Measurements from ENCODE around the gene NBEA.

The NBEA gene

DNA sequence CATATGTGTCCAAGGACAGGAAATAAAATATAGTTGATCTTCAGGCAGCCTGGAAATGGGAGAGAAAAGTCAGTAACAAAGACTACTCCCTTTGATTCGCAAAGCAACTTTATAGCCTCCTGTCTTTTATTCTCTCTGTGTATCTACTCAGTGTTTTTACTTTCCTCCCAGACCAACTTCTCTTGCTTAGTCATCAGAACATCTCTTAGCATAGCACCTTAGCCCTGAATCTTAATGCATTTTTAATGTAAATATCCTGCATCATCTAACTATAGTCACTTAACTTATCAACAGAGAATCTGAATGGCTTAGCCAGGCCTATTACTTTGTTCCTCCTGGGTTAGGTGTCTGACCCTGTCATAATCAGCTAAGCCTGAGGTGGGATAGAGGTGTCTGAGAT lies 296.2 kb downstream of the NBEA start:
- no peak for TF ChIP-seq EGR1 (IDR thresholded peaks at IDR 0.05)

DNA sequence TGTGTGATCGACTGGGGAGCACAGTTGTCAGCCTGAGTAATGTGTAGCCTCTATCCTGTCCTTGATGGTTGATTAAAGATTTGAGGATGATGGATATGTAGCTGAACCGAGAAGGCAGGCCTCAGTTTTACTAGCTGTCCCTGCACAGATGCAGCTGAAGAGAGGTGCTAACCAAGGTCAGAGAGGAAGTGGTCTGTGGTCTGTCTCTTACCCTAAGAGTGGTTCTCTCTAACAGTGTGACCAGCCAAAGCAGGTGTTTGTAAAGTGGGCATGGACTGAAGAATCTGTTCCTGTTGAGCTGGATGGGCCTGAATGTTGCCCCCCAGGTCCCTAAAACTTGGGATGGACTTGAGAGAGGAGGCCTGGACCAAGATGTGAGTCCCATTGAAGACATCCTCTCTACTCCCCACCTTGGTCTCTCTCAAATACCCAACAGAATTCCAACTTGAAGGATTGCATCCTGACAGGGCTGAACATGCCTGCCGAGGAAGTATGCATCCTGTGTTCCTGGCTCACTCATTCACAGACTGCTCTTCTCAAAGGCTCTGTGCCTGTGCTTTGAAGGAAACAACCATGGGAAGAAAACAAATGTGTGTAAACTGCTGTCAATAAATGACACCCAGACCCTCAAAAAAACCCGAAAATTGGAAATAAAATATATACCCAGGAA lies 310.6 kb downstream of the NBEA start:
- TF ChIP-seq CREB1 (IDR thresholded peaks at IDR 0.05; ENCODE audit: low read depth) (no peak), NFIC (IDR thresholded peaks at IDR 0.05) (no peak), RAD21 (IDR thresholded peaks at IDR 0.05; ENCODE audit: low read depth) (no peak), TEAD4 (IDR thresholded peaks at IDR 0.05) (no peak), ZBTB7A (IDR thresholded peaks at IDR 0.05; ENCODE audit: low read depth) (no peak)

DNA sequence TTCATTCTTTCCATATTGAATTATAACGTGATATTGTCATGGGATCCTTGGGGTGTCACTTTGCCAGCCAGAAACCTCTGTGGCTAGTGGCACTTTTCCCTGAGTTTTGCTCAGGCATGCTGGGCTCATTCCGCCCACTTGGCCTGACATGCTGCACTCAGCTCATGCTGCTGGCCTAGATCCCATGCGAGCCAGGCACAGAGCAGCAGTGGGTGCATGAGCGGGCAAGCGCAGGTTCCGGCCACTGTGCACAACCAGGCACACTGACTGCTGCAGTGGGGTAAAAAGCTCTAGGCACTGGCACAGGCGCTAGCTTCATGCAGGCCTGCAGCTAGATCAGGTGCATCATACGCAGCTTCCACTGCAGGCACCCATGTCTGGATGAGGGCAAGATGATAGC lies 313.2 kb downstream of the NBEA start:
- TF ChIP-seq TEAD4 (IDR thresholded peaks at IDR 0.05) (no peak), CREB1 (IDR thresholded peaks at IDR 0.05; ENCODE audit: low read depth) (no peak), TAF1 (IDR thresholded peaks at IDR 0.05; ENCODE audit: low read depth) (no peak)
- TF ChIP-seq, protein P1, sequence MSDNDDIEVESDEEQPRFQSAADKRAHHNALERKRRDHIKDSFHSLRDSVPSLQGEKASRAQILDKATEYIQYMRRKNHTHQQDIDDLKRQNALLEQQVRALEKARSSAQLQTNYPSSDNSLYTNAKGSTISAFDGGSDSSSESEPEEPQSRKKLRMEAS (IDR thresholded peaks at IDR 0.05) = no peak

DNA sequence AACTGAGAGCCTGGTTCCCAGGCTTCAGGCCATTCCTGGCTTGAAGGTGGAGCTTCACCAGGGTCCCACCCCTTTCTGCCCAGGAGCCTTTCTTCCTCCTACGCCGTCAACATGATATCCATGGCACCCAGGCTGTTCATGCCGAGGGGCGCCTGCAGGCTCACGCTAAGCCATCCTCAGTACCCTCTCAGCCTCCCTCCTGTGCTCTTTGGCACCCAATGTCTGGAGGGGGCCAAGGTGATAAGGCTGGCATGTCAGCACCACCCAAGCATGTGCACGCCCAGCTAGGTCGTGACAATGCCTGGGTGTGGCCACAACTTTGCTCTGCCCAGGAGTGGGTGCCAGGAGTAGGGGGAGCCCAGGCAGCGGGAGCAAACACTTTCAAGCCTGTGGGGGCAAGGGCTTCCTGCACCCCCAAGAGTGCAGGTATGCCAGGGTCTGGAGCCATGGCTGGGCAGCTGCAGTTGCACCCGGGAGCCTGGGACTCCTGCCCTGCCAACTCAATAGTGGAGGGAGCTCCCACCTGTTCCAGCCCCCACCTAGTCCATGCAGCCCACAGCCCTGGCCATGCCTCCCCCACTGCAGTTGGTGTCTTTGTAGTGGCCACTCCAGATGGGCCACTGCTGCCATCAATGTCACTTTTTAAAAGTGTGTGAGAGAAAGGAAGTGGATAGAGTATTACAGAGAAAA lies 314.5 kb downstream of the NBEA start:
- TF ChIP-seq, protein P2, sequence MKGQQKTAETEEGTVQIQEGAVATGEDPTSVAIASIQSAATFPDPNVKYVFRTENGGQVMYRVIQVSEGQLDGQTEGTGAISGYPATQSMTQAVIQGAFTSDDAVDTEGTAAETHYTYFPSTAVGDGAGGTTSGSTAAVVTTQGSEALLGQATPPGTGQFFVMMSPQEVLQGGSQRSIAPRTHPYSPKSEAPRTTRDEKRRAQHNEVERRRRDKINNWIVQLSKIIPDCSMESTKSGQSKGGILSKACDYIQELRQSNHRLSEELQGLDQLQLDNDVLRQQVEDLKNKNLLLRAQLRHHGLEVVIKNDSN (IDR thresholded peaks at IDR 0.05) = no peak
- no peak for TF ChIP-seq YY1 (IDR thresholded peaks at IDR 0.05; ENCODE audit: low read depth)
- no peak for TF ChIP-seq RAD21 (IDR thresholded peaks at IDR 0.05; ENCODE audit: low read depth)

DNA sequence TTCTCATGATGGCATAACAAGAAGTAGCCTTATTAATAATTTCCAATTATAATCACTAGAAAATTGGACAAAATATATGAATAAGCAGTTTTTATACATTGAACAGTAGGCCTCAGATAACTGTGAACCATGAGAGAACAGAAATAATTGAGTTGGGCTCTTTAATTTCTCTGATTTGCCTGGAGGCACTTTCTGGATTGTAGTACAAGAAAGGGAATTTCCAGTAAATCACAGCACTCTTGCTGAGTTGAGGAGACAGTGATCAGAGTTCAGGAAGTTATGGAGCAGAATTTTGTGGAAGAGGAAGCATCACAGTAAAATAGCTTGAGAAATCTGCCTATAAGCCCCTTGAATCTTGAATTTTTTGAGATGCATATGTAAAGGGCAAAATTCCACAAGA lies 318.2 kb downstream of the NBEA start:
- no peak for TF ChIP-seq ZBTB7A (IDR thresholded peaks at IDR 0.05; ENCODE audit: low read depth)
- TF ChIP-seq TCF12 (IDR thresholded peaks at IDR 0.05; ENCODE audit: low read depth) = no peak
- TF ChIP-seq FOXM1 (IDR thresholded peaks at IDR 0.05; ENCODE audit: borderline replicate concordance, low read depth) = no peak
- TF ChIP-seq, protein P2 (IDR thresholded peaks at IDR 0.05) = no peak
- no peak for TF ChIP-seq YY1 (IDR thresholded peaks at IDR 0.05; ENCODE audit: low read depth)
- TF ChIP-seq CREB1 (IDR thresholded peaks at IDR 0.05; ENCODE audit: low read depth) = no peak
- TF ChIP-seq, protein P3, sequence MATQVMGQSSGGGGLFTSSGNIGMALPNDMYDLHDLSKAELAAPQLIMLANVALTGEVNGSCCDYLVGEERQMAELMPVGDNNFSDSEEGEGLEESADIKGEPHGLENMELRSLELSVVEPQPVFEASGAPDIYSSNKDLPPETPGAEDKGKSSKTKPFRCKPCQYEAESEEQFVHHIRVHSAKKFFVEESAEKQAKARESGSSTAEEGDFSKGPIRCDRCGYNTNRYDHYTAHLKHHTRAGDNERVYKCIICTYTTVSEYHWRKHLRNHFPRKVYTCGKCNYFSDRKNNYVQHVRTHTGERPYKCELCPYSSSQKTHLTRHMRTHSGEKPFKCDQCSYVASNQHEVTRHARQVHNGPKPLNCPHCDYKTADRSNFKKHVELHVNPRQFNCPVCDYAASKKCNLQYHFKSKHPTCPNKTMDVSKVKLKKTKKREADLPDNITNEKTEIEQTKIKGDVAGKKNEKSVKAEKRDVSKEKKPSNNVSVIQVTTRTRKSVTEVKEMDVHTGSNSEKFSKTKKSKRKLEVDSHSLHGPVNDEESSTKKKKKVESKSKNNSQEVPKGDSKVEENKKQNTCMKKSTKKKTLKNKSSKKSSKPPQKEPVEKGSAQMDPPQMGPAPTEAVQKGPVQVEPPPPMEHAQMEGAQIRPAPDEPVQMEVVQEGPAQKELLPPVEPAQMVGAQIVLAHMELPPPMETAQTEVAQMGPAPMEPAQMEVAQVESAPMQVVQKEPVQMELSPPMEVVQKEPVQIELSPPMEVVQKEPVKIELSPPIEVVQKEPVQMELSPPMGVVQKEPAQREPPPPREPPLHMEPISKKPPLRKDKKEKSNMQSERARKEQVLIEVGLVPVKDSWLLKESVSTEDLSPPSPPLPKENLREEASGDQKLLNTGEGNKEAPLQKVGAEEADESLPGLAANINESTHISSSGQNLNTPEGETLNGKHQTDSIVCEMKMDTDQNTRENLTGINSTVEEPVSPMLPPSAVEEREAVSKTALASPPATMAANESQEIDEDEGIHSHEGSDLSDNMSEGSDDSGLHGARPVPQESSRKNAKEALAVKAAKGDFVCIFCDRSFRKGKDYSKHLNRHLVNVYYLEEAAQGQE (IDR thresholded peaks at IDR 0.05; ENCODE audit: low read depth) = no peak

DNA sequence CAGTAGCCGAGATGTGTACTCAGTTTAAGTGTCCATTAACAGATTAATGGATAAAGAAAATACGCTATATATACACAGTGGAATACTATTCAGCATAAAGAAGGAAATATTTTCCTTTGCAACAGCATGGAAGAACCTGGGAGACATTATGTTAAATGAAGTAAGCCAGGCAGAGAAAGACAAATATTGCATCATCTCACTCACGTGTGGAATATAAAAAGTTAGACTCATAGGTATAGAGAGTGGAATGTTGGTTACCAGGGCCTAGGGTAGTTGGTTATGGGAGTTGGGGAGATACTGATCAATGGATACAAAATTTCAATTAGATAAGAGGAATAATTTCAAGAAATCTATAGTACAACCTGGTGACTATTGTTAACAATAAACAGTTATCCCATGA lies 324.3 kb downstream of the NBEA start:
- TF ChIP-seq EP300 (IDR thresholded peaks at IDR 0.05; ENCODE audit: borderline replicate concordance) (no peak), TEAD4 (IDR thresholded peaks at IDR 0.05) (no peak), FOXM1 (IDR thresholded peaks at IDR 0.05; ENCODE audit: borderline replicate concordance, low read depth) (no peak), CREB1 (IDR thresholded peaks at IDR 0.05; ENCODE audit: low read depth) (no peak), YY1 (IDR thresholded peaks at IDR 0.05; ENCODE audit: low read depth) (no peak)
- TF ChIP-seq, protein P3 (IDR thresholded peaks at IDR 0.05; ENCODE audit: low read depth) = no peak
- TF ChIP-seq, protein P1 (IDR thresholded peaks at IDR 0.05) = no peak

DNA sequence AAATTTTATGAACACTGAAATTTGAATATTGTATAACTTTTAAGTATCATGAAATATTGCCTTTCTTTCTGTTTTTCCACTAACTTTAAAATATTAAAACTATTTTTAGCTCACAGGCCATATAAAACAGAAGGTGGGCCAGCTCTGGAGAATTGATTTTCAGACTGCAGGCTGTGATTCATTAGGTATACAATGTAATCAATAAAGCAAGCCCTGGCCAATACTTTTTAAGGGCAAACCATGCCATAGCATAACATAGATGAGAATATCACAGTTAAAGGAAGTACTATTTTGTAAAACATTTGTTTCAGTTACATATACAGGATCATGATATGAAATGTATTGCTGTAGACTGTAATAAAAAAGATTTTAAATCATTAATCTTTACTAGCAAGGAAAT lies 336.8 kb downstream of the NBEA start:
- TF ChIP-seq CREB1 (IDR thresholded peaks at IDR 0.05; ENCODE audit: low read depth) = no peak
- TF ChIP-seq FOXM1 (IDR thresholded peaks at IDR 0.05; ENCODE audit: borderline replicate concordance, low read depth) = no peak
- TF ChIP-seq RAD21 (IDR thresholded peaks at IDR 0.05; ENCODE audit: low read depth) = no peak
- TF ChIP-seq EGR1 (IDR thresholded peaks at IDR 0.05) = no peak
- TF ChIP-seq TAF1 (IDR thresholded peaks at IDR 0.05; ENCODE audit: low read depth) = no peak
- TF ChIP-seq, protein P2 (IDR thresholded peaks at IDR 0.05) = no peak
- TF ChIP-seq EP300 (IDR thresholded peaks at IDR 0.05; ENCODE audit: borderline replicate concordance) = no peak
- TF ChIP-seq ZBTB7A (IDR thresholded peaks at IDR 0.05; ENCODE audit: low read depth) = no peak
- no peak for TF ChIP-seq TCF12 (IDR thresholded peaks at IDR 0.05; ENCODE audit: low read depth)
- TF ChIP-seq, protein P1 (IDR thresholded peaks at IDR 0.05) = no peak
- TF ChIP-seq, protein P3 (IDR thresholded peaks at IDR 0.05; ENCODE audit: low read depth) = no peak
- no peak for TF ChIP-seq TEAD4 (IDR thresholded peaks at IDR 0.05)
- no peak for TF ChIP-seq CEBPB (IDR thresholded peaks at IDR 0.05)
- no peak for TF ChIP-seq YY1 (IDR thresholded peaks at IDR 0.05; ENCODE audit: low read depth)
- TF ChIP-seq NFIC (IDR thresholded peaks at IDR 0.05) = no peak

Measured in Ishikawa (cell line).